Measurements from ENCODE around the gene MAML2.

MAML2 gene

GRCh38 chr11:96103102-96103501 lies 239.9 kb downstream of the MAML2 start:
- DNase-seq (ENCODE audit: low read depth, low spot score), result no peak

GRCh38 chr11:96102664-96103078 lies 240.3 kb downstream of the MAML2 start:
- no peak for DNase-seq (ENCODE audit: low read depth, low spot score)

GRCh38 chr11:96101146-96101545 lies 241.8 kb downstream of the MAML2 start:
- no peak for DNase-seq (ENCODE audit: low read depth, low spot score)

- no peak for DNase-seq (ENCODE audit: low read depth, low spot score)
Measured at GRCh38 chr11:96098511-96099241, 244.3 kb downstream of the MAML2 start.

GRCh38 chr11:96097844-96098421 lies 245.1 kb downstream of the MAML2 start:
- no peak for DNase-seq (ENCODE audit: low read depth, low spot score)

- no peak for DNase-seq (ENCODE audit: low read depth, low spot score)
Measured at GRCh38 chr11:96096360-96096759, 246.6 kb downstream of the MAML2 start.

- DNase-seq (ENCODE audit: low read depth, low spot score), result no peak
Measured at GRCh38 chr11:96095884-96096303, 247.1 kb downstream of the MAML2 start.

GRCh38 chr11:96094156-96094555 lies 248.8 kb downstream of the MAML2 start:
- DNase-seq (ENCODE audit: low read depth, low spot score), result no peak

- no peak for DNase-seq (ENCODE audit: low read depth, low spot score)
Measured at GRCh38 chr11:96092511-96092910, 250.5 kb downstream of the MAML2 start.

GRCh38 chr11:96091476-96091875 lies 251.5 kb downstream of the MAML2 start:
- no peak for DNase-seq (ENCODE audit: low read depth, low spot score)

GRCh38 chr11:96090711-96091110 lies 252.3 kb downstream of the MAML2 start:
- DNase-seq (ENCODE audit: low read depth, low spot score), result no peak

- DNase-seq (ENCODE audit: low read depth, low spot score), result no peak
Measured at GRCh38 chr11:96088914-96089313, 254.1 kb downstream of the MAML2 start.

- no peak for DNase-seq (ENCODE audit: low read depth, low spot score)
Measured at GRCh38 chr11:96086111-96086510, 256.9 kb downstream of the MAML2 start.

GRCh38 chr11:96085319-96085930 lies 257.6 kb downstream of the MAML2 start:
- DNase-seq (ENCODE audit: low read depth, low spot score), result no peak

GRCh38 chr11:96084610-96085318 lies 258.2 kb downstream of the MAML2 start:
- no peak for DNase-seq (ENCODE audit: low read depth, low spot score)

- DNase-seq (ENCODE audit: low read depth, low spot score), result no peak
Measured at GRCh38 chr11:96082936-96083335, 260.1 kb downstream of the MAML2 start.

- no peak for DNase-seq (ENCODE audit: low read depth, low spot score)
Measured at GRCh38 chr11:96082002-96082899, 260.7 kb downstream of the MAML2 start.

- DNase-seq (ENCODE audit: low read depth, low spot score), result no peak
Measured at GRCh38 chr11:96081561-96081960, 261.4 kb downstream of the MAML2 start.

- DNase-seq (ENCODE audit: low read depth, low spot score), result no peak
Measured at GRCh38 chr11:96079691-96080090, 263.3 kb downstream of the MAML2 start.

GRCh38 chr11:96075532-96075959 lies 267.4 kb downstream of the MAML2 start:
- DNase-seq (ENCODE audit: low read depth, low spot score), result no peak
